GM21528 (cell line): ENCODE results near the gene CDCA5.
A peak's percentile ranks its signal among the peaks of the same experiment; 100 is the strongest.

Experiments used
- ATAC-seq: cut with Tn5 transposase; IDR thresholded peaks from one replicate; pipeline ENCODE4 v1.9.1; 2021; ENCODE audit warnings: mild to moderate bottlenecking, moderate library complexity; ENCODE audit not compliant: unreplicated experiment, low FRiP score

Gene CDCA5

DNA sequence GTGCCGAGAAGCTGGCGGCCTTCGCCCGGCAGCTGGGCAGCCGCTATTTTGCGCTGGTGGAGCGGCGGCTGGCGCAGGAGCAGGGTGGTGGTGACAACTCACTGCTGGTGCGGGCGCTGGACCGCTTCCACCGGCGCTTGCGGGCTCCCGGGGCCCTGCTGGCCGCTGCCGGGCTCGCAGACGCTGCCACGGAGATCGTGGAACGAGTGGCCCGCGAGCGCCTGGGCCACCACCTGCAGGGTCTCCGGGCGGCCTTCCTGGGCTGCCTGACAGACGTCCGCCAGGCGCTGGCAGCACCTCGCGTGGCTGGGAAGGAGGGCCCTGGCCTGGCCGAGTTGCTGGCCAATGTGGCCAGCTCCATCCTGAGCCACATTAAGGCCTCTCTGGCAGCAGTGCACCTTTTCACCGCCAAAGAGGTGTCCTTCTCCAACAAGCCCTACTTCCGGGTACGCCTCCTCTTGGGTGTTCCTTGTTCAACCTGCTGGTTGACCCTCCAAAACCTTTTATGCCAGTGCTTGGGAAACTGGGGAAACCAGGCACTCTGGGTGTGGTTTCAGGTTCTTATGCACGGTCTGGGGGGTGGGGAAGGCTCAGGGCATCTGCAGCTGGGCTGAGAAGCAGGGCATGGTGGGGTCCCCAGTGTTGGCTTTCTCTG is 24.8 kb upstream of the CDCA5 start:
- no peak for ATAC-seq

GRCh38 chr11:65107751-65108468 is 24.1 kb upstream of the CDCA5 start:
- ATAC-seq, result no peak

DNA sequence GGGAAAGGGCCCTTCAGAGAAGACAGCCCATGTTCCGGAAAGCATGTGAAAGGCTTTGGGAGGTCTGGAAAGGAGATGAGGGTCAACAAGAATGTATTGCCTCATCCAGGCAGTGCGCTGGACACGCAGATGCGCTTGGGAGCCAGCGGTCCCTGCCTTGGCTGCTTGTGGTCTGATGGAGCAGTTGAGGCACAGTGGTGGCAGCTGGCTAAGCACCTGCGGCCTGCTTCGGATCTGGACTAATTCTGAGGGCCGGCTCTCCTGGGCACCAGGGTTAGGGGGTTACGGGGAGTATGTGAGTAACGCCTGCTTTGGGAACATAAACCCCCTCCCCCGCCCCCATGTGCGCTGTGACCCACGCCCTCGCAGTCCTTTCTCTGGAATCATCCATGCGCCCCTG is 23.2 kb upstream of the CDCA5 start:
- no peak for ATAC-seq

DNA sequence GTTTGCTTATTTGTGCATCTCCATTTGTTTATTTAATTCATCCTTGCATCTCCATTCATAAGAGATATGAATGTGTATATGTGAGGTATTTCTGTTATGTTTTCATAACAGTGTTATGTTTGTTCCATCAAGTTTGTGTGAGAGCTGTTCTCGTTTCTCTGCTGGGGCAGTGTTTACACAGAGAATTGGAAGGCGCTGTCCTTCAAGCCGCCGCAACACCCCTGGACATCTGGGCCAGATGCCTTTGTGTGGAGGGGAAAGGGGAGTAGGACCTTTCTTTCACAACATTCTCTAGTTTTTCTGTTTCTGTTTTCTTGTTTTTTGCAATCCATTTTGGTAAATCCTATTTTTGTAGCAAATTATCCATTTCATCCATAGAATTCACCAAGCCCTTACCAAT is 20.8 kb upstream of the CDCA5 start:
- ATAC-seq, result no peak

DNA sequence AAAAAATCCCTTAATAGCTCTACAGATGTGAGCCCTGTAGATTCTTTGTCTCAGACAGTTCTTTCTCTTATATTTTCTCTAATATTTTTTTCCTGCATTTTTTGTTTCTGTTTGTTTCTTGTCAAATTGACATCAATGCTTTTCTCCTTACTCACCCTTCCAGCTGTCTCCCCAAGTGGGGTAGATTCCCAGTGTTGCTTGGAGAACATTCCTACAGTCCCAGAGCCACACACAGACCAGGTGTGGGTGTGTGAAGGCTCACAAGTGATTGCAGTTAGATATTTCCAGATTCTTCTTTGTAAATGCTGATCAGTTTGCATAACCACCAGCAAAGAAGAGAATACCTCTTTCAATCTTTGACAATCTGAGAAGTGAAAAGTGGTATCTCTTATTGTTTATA is 19.6 kb upstream of the CDCA5 start:
- no peak for ATAC-seq

GRCh38 chr11:65102142-65103095 is 18.6 kb upstream of the CDCA5 start:
- ATAC-seq, result no peak

DNA sequence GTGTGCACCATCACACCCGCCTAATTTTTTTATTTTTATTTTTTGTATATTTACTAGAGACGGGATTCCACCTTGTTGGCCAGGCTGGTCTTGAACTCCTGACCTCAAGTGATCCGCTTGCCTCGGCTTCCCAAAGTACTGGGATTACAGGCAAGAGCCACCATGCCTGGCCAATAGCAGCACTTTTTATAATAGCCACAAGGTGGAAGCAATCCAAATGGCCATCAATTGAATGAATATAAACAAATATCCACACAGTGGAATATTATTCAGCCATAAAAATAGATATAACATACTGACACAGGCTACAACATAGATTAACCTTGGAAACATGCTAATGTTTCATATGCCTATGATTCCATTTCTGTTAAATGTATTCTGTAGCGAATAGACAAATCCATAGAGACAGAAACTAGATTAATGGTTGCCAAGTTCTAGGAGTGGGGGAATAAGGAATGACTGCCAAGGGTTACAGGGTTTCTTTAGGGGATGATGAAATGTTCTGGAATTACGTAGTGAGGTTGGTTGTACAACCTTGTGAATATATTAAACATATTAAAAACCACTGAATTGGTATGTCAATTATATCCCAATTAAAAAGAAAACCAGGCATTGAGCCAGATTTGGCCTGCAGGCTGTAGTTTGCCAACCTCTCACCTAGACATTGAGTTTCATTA is 17.0 kb upstream of the CDCA5 start:
- ATAC-seq, result no peak

DNA sequence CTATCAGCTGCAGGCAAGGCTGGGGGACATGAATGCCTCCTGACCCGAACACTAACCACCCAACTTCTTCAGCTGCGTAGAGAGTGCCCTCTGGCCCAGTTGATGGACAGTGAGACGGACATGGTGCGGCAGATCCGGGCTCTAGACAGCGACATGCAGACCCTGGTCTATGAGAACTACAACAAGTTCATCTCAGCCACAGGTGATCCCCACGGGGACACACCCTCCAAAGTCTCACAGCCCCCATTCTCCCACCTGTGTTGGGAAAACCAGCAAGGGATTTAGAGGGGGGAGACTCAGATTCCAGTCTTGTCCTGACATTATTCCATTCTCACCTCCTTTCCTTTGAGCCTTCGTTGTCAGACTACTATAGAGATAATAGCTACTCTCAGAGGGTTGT is 13.1 kb upstream of the CDCA5 start:
- ATAC-seq, result no peak

DNA sequence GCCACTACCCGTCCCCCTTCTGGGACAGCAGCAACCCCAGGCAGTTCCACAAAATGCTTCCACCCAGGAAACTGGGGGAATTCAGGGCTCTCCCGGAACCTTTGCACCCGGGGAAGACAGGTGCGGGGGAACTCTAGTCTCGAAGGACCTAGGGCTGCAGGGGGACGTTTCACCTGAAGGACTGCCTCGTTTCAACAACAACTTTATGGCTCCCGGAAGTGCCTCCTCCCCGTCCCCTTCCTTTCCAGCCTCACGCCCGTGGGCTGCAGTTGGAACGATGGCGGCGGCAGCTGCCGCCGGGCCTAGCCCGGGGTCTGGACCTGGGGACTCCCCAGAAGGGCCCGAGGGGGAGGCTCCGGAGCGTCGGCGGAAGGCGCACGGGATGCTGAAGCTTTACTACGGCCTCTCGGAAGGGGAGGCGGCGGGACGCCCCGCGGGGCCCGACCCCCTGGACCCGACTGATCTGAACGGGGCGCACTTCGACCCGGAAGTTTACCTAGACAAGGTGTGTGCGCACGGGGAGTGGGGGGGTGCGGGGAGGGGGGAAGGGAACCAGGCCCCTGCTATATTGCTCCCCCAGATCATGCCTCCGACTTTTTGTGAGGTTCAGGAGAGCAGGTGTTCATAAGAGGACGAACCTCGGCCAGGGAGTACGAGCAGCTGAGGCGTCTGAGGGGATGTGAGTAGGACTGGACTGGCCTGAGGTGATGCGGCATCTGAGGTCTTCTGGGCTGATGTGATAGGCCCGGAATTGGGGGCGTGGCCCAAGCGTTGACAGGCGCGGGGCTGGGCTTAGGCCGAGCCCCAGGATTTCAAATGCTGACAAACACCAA is 12.3 kb upstream of the CDCA5 start, which contains the start of gene VPS51:
TSS of gene VPS51 (plus strand) at position 241 of the 833 bp plus-strand sequence. CDS start at position 278, 37 bp downstream.
- ATAC-seq, result peak; percentile 75

GRCh38 chr11:65095427-65095826 is 11.6 kb upstream of the CDCA5 start:
- ATAC-seq, result no peak

- no peak for ATAC-seq
These were observed 6.8 kb upstream of the CDCA5 start for GRCh38 chr11:65090628-65091027.

DNA sequence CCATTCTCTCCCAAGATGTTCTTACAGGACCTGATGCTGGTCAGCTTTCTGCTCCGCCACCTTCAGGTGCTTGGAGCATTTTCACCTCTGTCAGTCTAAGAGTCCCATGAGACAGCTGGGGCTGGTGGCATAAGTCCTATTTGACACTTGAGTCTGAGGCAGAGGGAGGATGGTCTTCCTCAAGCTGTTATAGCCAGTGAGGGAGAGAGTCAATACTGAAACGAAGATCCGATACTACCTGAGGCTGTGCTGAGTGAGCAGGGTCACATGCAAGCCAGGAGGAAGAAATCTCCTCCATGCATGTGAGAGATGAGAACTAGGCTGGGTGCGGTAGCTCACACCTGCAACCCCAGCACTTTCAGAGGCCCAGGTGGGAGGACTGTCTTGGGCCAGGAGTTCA is 5.8 kb upstream of the CDCA5 start:
- no peak for ATAC-seq

DNA sequence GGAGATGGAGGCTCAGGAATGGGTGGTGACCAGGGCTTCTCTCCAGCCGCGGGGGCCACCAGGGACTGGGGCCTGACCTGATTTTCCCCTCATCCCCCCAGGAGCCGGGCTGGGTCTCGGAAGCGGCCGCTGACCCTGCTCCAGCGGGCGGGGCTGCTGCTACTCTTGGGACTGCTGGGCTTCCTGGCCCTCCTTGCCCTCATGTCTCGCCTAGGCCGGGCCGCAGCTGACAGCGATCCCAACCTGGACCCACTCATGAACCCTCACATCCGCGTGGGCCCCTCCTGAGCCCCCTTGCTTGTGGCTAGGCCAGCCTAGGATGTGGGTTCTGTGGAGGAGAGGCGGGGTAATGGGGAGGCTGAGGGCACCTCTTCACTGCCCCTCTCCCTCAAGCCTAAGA is 4.0 kb upstream of the CDCA5 start:
- ATAC-seq, result no peak

- ATAC-seq, result no peak
These were observed 3.4 kb upstream of the CDCA5 start for GRCh38 chr11:65087216-65087615.

GRCh38 chr11:65086809-65087208 is 3.0 kb upstream of the CDCA5 start:
- ATAC-seq, result no peak

DNA sequence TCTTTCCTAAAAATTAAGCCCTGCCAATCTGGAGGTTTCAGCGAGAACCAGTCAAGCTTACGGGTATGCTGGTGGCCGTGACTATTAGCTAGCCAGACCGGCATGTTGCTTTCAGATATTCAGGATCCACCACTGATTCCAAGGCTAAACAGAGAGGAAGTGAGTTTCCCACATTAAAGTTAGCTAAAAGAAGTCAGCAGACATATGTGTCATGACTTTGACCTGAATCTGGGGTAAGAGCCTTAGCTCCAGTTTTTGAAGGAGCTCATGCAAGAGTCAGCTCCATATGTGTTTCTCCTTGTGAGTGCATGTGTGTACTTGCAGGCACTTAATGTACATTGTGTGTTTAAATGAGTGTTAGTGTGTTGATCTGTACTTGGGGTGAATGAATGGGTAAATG is 1.6 kb upstream of the CDCA5 start:
- no peak for ATAC-seq

- peak; percentile 8 for ATAC-seq
These were observed 947 bp upstream of the CDCA5 start for GRCh38 chr11:65084598-65085375.

GRCh38 chr11:65083134-65083833 is 556 bp downstream of the CDCA5 start:
- peak; percentile 22 for ATAC-seq
